Activated CD8-positive, alpha-beta memory T cell treated with anti-CD3 and anti-CD28 coated beads, Interleukin-2, amount 10 ng/mL, durations not matched to agents 7 days and 5 days (primary cell): Measurements from ENCODE around the gene BLOC1S1. TPM values are rescaled to one million over a fixed set of nuclear protein-coding genes. Genes with fewer than 3 reads are reported as not detected.

ENCODE experiments used
- ATAC-seq: fragments of 150-1000 bp; cut with Tn5 transposase; one replicate; pipeline ENCODE4 v1.10.0; 2021; ENCODE audit warnings: moderate library complexity
- CTCF ChIA-PET: fragments of 350-600 bp; sonication (Branson Sonifier 250); formaldehyde crosslinking; loops from one replicate; lab custom pipeline; 2021; ENCODE audit warnings: antibody characterized with exemption; lab: Charles Lee
- DNase-seq: peaks from one replicate; pipeline ENCODE4 v3.0.0-alpha.2; 2020
- H3K27ac Mint-ChIP-seq: one replicate; pipeline ENCODE4 v1.8.0; 2021; ENCODE audit warnings: mild to moderate bottlenecking, mixed read lengths
- H3K27me3 Mint-ChIP-seq: one replicate; pipeline ENCODE4 v1.8.0; 2021; ENCODE audit warnings: mixed read lengths
- H3K36me3 Mint-ChIP-seq: one replicate; pipeline ENCODE4 v1.8.0; 2021; ENCODE audit warnings: mild to moderate bottlenecking, mixed read lengths
- H3K4me1 Mint-ChIP-seq: one replicate; pipeline ENCODE4 v1.8.0; 2021; ENCODE audit warnings: mixed read lengths
- H3K4me3 Mint-ChIP-seq: one replicate; pipeline ENCODE4 v1.8.0; 2021; ENCODE audit warnings: mild to moderate bottlenecking, moderate library complexity, mixed read lengths
- H3K9me3 Mint-ChIP-seq: one replicate; pipeline ENCODE4 v1.8.0; 2022; ENCODE audit warnings: low read depth, mixed read lengths
- total RNA-seq, 2 experiments: library from RNA; stranded (reverse); gene quantifications; one replicate each; pipeline ENCODE4 v1.2.3, GENCODE V29; 2021

The BLOC1S1 gene
- total RNA-seq, 2 experiments from 2014 or later, result 151 to 152 TPM

GRCh38 chr12:55720071-55720564 is 4.3 kb downstream of the BLOC1S1 start, which contains the start of gene RDH5:
RDH5 (plus strand) TSS chr12:55720393; CDS start chr12:55721185, 792 bp downstream.
- DNase-seq (no peak), ATAC-seq (no peak)
- H3K27me3 Mint-ChIP-seq, result peaks cover 2% of the 10 kb centered on the region
- peaks cover 10% of the 10 kb centered on the region for H3K36me3 Mint-ChIP-seq
- peaks cover 68% of the 10 kb centered on the region for H3K4me1 Mint-ChIP-seq
- H3K27ac Mint-ChIP-seq, result peak within 1 kb of the TSS; percentile 49
- H3K4me3 Mint-ChIP-seq, result no peak within 1 kb of the TSS
- no peaks in the 10 kb centered on the region for H3K9me3 Mint-ChIP-seq
- CTCF ChIA-PET, result interaction anchor here (1.0 to 11.3 kb wide), 5 partner anchors 10 to 206 kb away, joined by 3 to 233 read pairs (median 7); partner anchors contain the start of gene CD63

- Mint-ChIP-seq H3K27ac (peak overlapping the region; percentile 49), H3K27me3 (no peaks in the 10 kb centered on the region), H3K4me1 (peaks cover 66% of the 10 kb centered on the region), H3K9me3 (no peaks in the 10 kb centered on the region), H3K4me3 (no peak overlapping the region), H3K36me3 (peaks cover 16% of the 10 kb centered on the region)
- ATAC-seq (peak; percentile 10), DNase-seq (peak; percentile 65)
- CTCF ChIA-PET, result interaction anchor here (1.0 to 11.3 kb wide), 5 partner anchors 9 to 205 kb away, joined by 3 to 233 read pairs (median 4); partner anchors contain the start of gene CD63
Measured at GRCh38 chr12:55720894-55721444, 5.1 kb downstream of the BLOC1S1 start.

- Mint-ChIP-seq H3K27ac (no peak overlapping the region), H3K9me3 (no peaks in the 10 kb centered on the region)
- DNase-seq, result no peak
Measured at GRCh38 chr12:55721601-55722213, 5.9 kb downstream of the BLOC1S1 start.

GRCh38 chr12:55722948-55723347 is 7.1 kb downstream of the BLOC1S1 start:
- no peak for ATAC-seq
- CTCF ChIA-PET, result interaction anchor here (1.4 to 11.3 kb wide), 4 partner anchors 14 to 76 kb away, joined by 3 to 233 read pairs (median 4); no protein-coding TSS in a partner anchor
- H3K36me3 Mint-ChIP-seq, result peaks cover 22% of the 10 kb centered on the region
- no peak overlapping the region for H3K4me3 Mint-ChIP-seq
- no peak for DNase-seq
- no peaks in the 10 kb centered on the region for H3K27me3 Mint-ChIP-seq
- H3K27ac Mint-ChIP-seq, result no peak overlapping the region
- H3K9me3 Mint-ChIP-seq, result no peaks in the 10 kb centered on the region
- peaks cover 70% of the 10 kb centered on the region for H3K4me1 Mint-ChIP-seq

More at GRCh38 chr12:55721601-55722213, 5.9 kb downstream of the BLOC1S1 start:
- H3K27me3 Mint-ChIP-seq, result no peaks in the 10 kb centered on the region
- peaks cover 21% of the 10 kb centered on the region for H3K36me3 Mint-ChIP-seq
- no peak overlapping the region for H3K4me3 Mint-ChIP-seq
- H3K4me1 Mint-ChIP-seq, result peaks cover 69% of the 10 kb centered on the region
- CTCF ChIA-PET, result interaction anchor here (1.0 to 11.3 kb wide), 4 partner anchors 8 to 65 kb away, joined by 3 to 233 read pairs (median 12); partner anchors contain the start of gene CD63
- no peak for ATAC-seq

- ATAC-seq (no peak), DNase-seq (no peak)
- Mint-ChIP-seq H3K27ac (peak overlapping the region; percentile 18), H3K27me3 (no peaks in the 10 kb centered on the region), H3K36me3 (peaks cover 17% of the 10 kb centered on the region), H3K4me3 (no peak overlapping the region), H3K9me3 (no peaks in the 10 kb centered on the region), H3K4me1 (peaks cover 63% of the 10 kb centered on the region)
- CTCF ChIA-PET, result interaction anchor here (1.4 to 11.3 kb wide), 4 partner anchors 13 to 77 kb away, joined by 3 to 233 read pairs (median 4); no protein-coding TSS in a partner anchor
Measured at GRCh38 chr12:55723516-55724225, 7.8 kb downstream of the BLOC1S1 start.

- peak; percentile 85 for DNase-seq
- H3K4me1 Mint-ChIP-seq, result peaks cover 57% of the 10 kb centered on the region
- peak overlapping the region; percentile 12 for H3K27ac Mint-ChIP-seq
- no peaks in the 10 kb centered on the region for H3K9me3 Mint-ChIP-seq
- CTCF ChIA-PET, result interaction anchor here (1.0 to 11.3 kb wide), 6 partner anchors 8 to 297 kb away, joined by 3 to 233 read pairs (median 4); partner anchors contain the start of gene BLOC1S1
- peak; percentile 35 for ATAC-seq
- no peak overlapping the region for H3K4me3 Mint-ChIP-seq
- H3K27me3 Mint-ChIP-seq, result no peaks in the 10 kb centered on the region
- H3K36me3 Mint-ChIP-seq, result peaks cover 17% of the 10 kb centered on the region
Measured at GRCh38 chr12:55724226-55724939, 8.5 kb downstream of the BLOC1S1 start.

GRCh38 chr12:55724940-55725309 is 9.1 kb downstream of the BLOC1S1 start:
- no peaks in the 10 kb centered on the region for H3K9me3 Mint-ChIP-seq
- no peaks in the 10 kb centered on the region for H3K27me3 Mint-ChIP-seq
- H3K27ac Mint-ChIP-seq, result peak overlapping the region; percentile 12
- no peak for DNase-seq
- CTCF ChIA-PET, result interaction anchor here (1.0 to 11.3 kb wide), 6 partner anchors 9 to 297 kb away, joined by 3 to 233 read pairs (median 4); partner anchors contain the start of genes BLOC1S1 and SARNP
- no peak for ATAC-seq
- peaks cover 57% of the 10 kb centered on the region for H3K4me1 Mint-ChIP-seq
- no peak overlapping the region for H3K4me3 Mint-ChIP-seq
- peaks cover 17% of the 10 kb centered on the region for H3K36me3 Mint-ChIP-seq

GRCh38 chr12:55725556-55725955 is 9.7 kb downstream of the BLOC1S1 start:
- H3K27ac Mint-ChIP-seq, result peak overlapping the region; percentile 4
- CTCF ChIA-PET, result interaction anchor here (1.2 to 11.3 kb wide), 3 partner anchors 9 to 91 kb away, joined by 4 to 233 read pairs (median 9); partner anchors contain the start of genes BLOC1S1 and SARNP
- H3K4me1 Mint-ChIP-seq, result peaks cover 57% of the 10 kb centered on the region

GRCh38 chr12:55726971-55727370 is 11.1 kb downstream of the BLOC1S1 start:
- H3K4me3 Mint-ChIP-seq, result peak overlapping the region; percentile 78
- H3K27me3 Mint-ChIP-seq, result no peaks in the 10 kb centered on the region
- ATAC-seq (no peak), DNase-seq (no peak)
- H3K4me1 Mint-ChIP-seq, result peaks cover 52% of the 10 kb centered on the region
- H3K9me3 Mint-ChIP-seq, result no peaks in the 10 kb centered on the region
- peak overlapping the region; percentile 76 for H3K27ac Mint-ChIP-seq
- CTCF ChIA-PET, result interaction anchor here (4.9 kb wide), 1 partner anchor 11 kb away, joined by 63 read pairs; no protein-coding TSS in a partner anchor
- peaks cover 16% of the 10 kb centered on the region for H3K36me3 Mint-ChIP-seq

More at GRCh38 chr12:55725556-55725955, 9.7 kb downstream of the BLOC1S1 start:
- Mint-ChIP-seq H3K4me3 (no peak overlapping the region), H3K27me3 (no peaks in the 10 kb centered on the region), H3K36me3 (peaks cover 17% of the 10 kb centered on the region), H3K9me3 (no peaks in the 10 kb centered on the region)
- ATAC-seq (no peak), DNase-seq (no peak)

GRCh38 chr12:55727643-55728185 is 11.9 kb downstream of the BLOC1S1 start:
- H3K36me3 Mint-ChIP-seq, result peaks cover 16% of the 10 kb centered on the region
- ATAC-seq, result no peak
- no peaks in the 10 kb centered on the region for H3K27me3 Mint-ChIP-seq
- DNase-seq, result no peak
- CTCF ChIA-PET, result interaction anchor here (4.9 kb wide), 1 partner anchor 10 kb away, joined by 63 read pairs; no protein-coding TSS in a partner anchor
- H3K4me3 Mint-ChIP-seq, result peak overlapping the region; percentile 78
- H3K27ac Mint-ChIP-seq, result peak overlapping the region; percentile 76
- H3K9me3 Mint-ChIP-seq, result no peaks in the 10 kb centered on the region
- peaks cover 57% of the 10 kb centered on the region for H3K4me1 Mint-ChIP-seq

GRCh38 chr12:55728186-55728938 is 12.5 kb downstream of the BLOC1S1 start:
- no peaks in the 10 kb centered on the region for H3K27me3 Mint-ChIP-seq
- peak overlapping the region; percentile 78 for H3K4me3 Mint-ChIP-seq
- no peak for DNase-seq
- peak overlapping the region; percentile 76 for H3K27ac Mint-ChIP-seq
- H3K36me3 Mint-ChIP-seq, result peaks cover 16% of the 10 kb centered on the region
- no peaks in the 10 kb centered on the region for H3K9me3 Mint-ChIP-seq
- peaks cover 57% of the 10 kb centered on the region for H3K4me1 Mint-ChIP-seq
- ATAC-seq, result peak; percentile 5
- CTCF ChIA-PET, result interaction anchor here (1.1 to 4.9 kb wide), 6 partner anchors 8 to 376 kb away, joined by 3 to 63 read pairs (median 14); partner anchors contain the start of genes BLOC1S1, PA2G4 and RDH5
